Measurements from ENCODE around the gene EEF1B2.
"Not testable (repeated sequence)": the region's sequence is repeated elsewhere in the genome, so short reads cannot be mapped to it uniquely, and the experiment has no call there.

The EEF1B2 gene

DNA sequence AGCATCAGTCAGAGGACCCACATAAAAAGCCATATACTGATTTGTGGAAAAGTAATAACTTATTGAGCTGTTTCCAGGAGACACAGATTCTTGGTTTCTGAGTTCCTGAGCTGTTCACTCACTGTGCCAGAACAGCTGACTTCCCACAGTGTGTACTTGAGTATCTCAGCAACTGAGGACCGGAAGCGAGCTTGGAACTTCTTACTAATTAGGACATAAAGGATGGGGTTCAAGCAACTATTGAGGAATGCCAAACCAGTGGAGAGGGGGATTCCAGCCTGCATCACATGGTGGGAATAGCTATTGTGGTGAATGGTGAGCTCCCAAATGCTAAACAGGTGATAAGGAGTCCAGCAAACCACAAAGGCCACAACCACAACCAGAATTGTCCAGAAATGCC, 16.4 kb downstream of the EEF1B2 start:
- no peak for TF ChIP-seq CTCF (IDR thresholded peaks at IDR 0.05; ENCODE audit: unreplicated experiment in 3 of 3)
- Mint-ChIP-seq H3K36me3 (ENCODE audit: low read depth) (peaks cover 4% of the 10 kb centered on the region), H3K27me3 (ENCODE audit: low read depth) (no peaks in the 10 kb centered on the region), H3K4me3 (no peak overlapping the region), H3K4me1 (no peaks in the 10 kb centered on the region), H3K27ac (no peak overlapping the region), H3K9me3 (peaks cover 3% of the 10 kb centered on the region)

DNA sequence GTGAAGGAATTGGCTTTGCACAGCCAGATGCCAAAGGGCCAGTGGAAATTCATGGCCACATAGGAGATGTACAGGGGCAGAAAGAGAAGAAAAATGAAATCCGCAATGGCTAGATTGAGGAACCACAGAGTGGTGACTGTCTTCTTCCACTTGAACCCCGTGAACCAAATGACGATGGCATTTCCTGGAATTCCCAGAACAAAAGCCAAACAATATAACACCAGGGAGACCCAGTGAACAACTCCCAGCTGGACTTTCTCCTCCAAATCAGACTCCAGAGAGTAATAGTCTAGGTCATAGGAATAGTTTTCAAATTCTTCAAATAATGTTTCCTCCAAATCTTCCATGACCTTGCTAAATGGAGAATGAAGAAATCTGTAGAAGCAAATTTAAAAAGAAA, 17.2 kb downstream of the EEF1B2 start:
- Mint-ChIP-seq H3K27me3 (ENCODE audit: low read depth) (no peaks in the 10 kb centered on the region), H3K4me1 (no peaks in the 10 kb centered on the region), H3K4me3 (no peak overlapping the region), H3K36me3 (ENCODE audit: low read depth) (peaks cover 4% of the 10 kb centered on the region), H3K27ac (no peak overlapping the region), H3K9me3 (peaks cover 3% of the 10 kb centered on the region)
- no peak for TF ChIP-seq CTCF (IDR thresholded peaks at IDR 0.05; ENCODE audit: unreplicated experiment in 3 of 3)

- H3K27ac Mint-ChIP-seq; H3K27me3 Mint-ChIP-seq (ENCODE audit: low read depth); H3K36me3 Mint-ChIP-seq (ENCODE audit: low read depth); H3K9me3 Mint-ChIP-seq; H3K4me3 Mint-ChIP-seq; H3K4me1 Mint-ChIP-seq: not testable (repeated sequence)
Observed at GRCh38 chr2:206181526-206181925, 21.8 kb downstream of the EEF1B2 start.

GRCh38 chr2:206189691-206190090, 30.0 kb downstream of the EEF1B2 start:
- Mint-ChIP-seq H3K9me3 (no peaks in the 10 kb centered on the region), H3K36me3 (ENCODE audit: low read depth) (no peaks in the 10 kb centered on the region), H3K27me3 (ENCODE audit: low read depth) (peaks cover 4% of the 10 kb centered on the region), H3K27ac (no peak overlapping the region), H3K4me1 (no peaks in the 10 kb centered on the region), H3K4me3 (no peak overlapping the region)
- no peak for TF ChIP-seq CTCF (IDR thresholded peaks at IDR 0.05; ENCODE audit: unreplicated experiment in 3 of 3)

DNA sequence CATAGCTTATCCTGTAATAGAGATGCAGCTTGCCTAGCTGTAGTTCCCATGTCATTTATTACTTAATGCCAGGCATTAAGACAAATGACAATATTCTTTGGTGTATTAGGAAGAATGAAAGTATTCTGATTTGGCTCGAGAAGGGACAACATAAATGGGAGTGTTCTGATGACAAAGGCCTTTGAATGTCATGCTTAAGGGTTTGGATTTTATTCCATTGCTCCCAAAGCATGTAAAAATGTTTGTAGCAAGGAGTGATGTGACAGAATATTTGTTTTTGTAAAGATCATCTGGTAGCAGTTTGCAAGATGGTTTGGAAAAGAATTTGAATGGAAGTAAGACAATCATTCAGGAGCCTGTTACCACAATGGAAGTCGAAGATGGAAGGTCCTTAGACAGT, 30.4 kb downstream of the EEF1B2 start:
- no peaks in the 10 kb centered on the region for H3K36me3 Mint-ChIP-seq (ENCODE audit: low read depth)
- TF ChIP-seq CTCF (IDR thresholded peaks at IDR 0.05; ENCODE audit: unreplicated experiment in 3 of 3), result no peak
- no peaks in the 10 kb centered on the region for H3K9me3 Mint-ChIP-seq
- no peak overlapping the region for H3K27ac Mint-ChIP-seq
- H3K4me1 Mint-ChIP-seq, result no peaks in the 10 kb centered on the region
- H3K4me3 Mint-ChIP-seq, result no peak overlapping the region
- H3K27me3 Mint-ChIP-seq (ENCODE audit: low read depth), result peaks cover 4% of the 10 kb centered on the region

DNA sequence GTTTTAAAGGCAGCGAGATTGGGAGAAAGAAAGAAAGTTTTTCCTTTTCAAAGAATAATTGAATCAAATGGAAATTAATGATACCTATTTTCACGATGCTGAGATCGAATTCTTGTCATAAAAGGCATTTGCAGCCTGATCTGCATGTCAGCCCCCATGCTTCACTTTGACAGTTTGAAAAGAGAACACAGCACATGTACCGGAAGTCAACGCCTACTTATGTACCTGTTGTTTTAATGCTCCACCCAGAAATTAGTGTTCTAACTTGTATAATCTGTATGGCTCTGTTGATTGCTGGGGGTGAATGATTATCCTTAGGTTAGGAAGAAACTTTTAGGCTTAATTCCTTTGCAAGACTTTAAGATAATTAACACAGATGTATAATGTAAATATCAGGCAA, 31.0 kb downstream of the EEF1B2 start:
- H3K27ac Mint-ChIP-seq, result no peak overlapping the region
- no peaks in the 10 kb centered on the region for H3K36me3 Mint-ChIP-seq (ENCODE audit: low read depth)
- no peak for TF ChIP-seq CTCF (IDR thresholded peaks at IDR 0.05; ENCODE audit: unreplicated experiment in 3 of 3)
- H3K4me3 Mint-ChIP-seq, result no peak overlapping the region
- peaks cover 4% of the 10 kb centered on the region for H3K27me3 Mint-ChIP-seq (ENCODE audit: low read depth)
- H3K4me1 Mint-ChIP-seq, result no peaks in the 10 kb centered on the region
- H3K9me3 Mint-ChIP-seq, result no peaks in the 10 kb centered on the region

DNA sequence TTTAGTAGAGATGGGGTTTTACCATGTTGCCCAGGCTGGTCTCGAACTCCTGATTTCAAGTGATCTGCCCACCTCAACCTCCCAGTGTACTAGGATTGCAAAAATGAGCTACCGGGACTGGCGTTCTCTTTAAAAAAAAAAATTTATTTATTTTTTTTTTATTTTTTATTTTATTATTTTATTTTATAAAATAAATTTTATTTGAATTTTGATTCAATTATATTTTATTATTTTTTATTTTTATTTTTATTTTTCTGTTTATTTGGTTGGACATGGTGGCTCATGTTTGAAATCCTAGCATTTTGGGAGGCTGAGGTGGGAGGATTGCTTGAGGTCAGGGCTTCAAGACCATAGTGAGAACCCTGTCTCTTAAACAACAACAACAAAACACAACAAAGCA, 32.5 kb downstream of the EEF1B2 start:
- H3K27me3 Mint-ChIP-seq (ENCODE audit: low read depth), result no peaks in the 10 kb centered on the region
- H3K9me3 Mint-ChIP-seq, result no peaks in the 10 kb centered on the region
- H3K27ac Mint-ChIP-seq, result no peak overlapping the region
- no peak overlapping the region for H3K4me3 Mint-ChIP-seq
- no peak for TF ChIP-seq CTCF (IDR thresholded peaks at IDR 0.05; ENCODE audit: unreplicated experiment in 3 of 3)
- no peaks in the 10 kb centered on the region for H3K36me3 Mint-ChIP-seq (ENCODE audit: low read depth)
- no peaks in the 10 kb centered on the region for H3K4me1 Mint-ChIP-seq

Measured in nephron (organoid).